Amniotic epithelial cell (primary cell): ENCODE measurements around the gene ZNF764.
A peak's percentile ranks its signal among the peaks of the same experiment; 100 is the strongest.

Source experiments
- DNase-seq: peaks from one replicate; pipeline ENCODE4 v3.0.0-alpha.2; 2010; ENCODE audit warnings: low read depth

The ZNF764 gene

GRCh38 chr16:30570636-30571444 is 12.7 kb upstream of the ZNF764 start:
- peak; percentile 30 for DNase-seq

DNA sequence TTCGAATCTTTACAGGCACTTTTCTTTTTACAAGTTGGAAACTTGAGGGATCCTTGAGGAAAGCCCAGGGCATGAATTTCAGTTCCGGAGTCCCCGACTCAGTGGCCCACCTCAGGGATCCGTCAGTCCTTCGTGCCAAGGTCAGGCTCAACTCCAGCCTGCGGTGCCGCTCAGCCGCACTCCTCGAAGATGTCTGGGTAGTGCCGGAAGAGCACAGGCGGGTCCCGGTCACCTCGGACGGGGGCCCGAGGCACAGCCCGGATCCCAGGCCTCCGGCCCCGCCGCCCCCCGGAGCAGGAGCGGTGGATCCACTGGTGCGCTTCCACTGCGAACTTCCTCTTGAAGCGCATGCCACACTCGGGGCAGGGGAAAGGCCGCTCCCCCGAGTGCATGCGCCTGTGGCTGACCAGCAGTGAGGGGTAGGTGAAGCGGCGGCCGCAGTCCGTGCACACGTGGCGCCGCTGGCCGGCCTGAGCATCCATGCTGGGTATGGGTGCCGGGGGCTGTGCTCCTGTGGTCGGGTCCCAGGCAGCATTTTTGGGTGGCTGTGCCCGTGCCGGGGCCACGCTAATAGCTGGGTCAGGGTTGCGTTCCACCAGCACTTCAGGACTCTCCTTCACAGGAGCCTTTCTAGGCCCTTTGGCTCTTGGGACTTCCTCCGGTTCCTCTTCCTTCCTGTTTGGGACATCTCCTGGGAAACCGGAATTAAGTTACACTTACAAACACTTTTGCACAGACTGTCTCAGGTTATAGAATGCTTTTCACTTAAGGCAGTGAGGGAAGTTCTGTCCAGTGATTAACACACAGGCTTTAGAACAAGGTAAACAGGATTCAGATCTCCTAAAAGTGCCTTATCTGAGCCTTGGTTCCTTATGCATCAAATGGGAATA is 11.8 kb upstream of the ZNF764 start:
- DNase-seq = no peak

DNA sequence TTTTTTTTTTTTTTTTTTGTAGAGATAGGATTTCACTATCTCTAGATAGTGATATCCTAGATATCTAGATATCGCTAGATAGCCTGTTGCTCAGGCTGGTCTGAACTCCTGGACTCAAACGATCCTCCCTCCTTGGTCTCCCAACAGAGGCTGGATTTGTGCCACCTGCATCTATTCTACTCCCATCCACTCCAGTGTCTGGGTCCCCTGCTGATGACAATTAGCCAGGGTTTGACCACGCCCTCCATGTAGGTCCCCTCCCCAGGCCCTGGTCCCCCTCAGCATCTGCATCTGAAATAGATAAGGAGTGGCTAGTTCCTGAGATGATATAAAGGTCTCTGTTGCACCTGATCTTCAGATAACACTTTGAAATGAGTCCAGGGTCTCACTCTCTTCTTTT is 11.1 kb upstream of the ZNF764 start:
- no peak for DNase-seq

- DNase-seq = peak; percentile 98
These were observed 9.9 kb upstream of the ZNF764 start for GRCh38 chr16:30567991-30568638.

DNA sequence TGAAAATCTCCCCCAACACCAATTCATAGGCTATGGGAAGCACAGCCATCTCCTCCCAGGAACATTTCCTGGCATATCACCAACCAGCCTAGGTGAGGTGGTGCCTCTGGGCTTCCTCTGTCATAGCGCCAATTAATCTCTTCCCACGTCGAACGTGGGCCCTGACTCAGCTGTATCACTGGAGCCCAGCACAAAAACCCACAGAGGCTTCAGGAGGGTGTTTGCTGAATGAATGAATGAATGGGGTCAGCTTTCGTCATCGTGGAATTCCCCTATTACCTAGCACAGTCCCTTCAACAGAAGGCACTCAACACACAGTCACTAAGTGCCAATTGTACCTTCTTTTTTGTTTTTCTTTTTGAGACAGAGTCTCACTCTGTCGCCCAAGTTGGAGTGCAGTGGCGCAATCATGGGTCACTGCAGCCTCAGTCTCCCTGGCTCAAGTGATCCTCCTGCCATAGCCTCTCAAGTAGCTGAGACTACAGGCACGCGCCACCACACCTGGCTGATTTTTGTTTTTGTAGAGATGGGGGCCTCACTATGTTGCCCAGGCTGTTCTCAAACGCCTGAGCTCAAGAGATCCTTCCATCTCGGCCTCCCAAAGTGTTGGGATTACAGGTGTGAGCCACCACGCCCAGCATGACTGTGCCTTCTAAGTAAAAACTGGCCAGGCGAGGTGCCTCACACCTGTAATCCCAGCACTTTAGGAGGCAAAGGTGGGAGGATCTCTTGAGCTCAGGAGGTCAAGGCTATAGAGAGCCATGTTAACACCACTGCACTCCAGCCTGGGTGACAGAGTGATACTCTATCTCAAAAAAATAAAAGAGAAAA is 9.2 kb upstream of the ZNF764 start:
- DNase-seq = peak; percentile 34

DNA sequence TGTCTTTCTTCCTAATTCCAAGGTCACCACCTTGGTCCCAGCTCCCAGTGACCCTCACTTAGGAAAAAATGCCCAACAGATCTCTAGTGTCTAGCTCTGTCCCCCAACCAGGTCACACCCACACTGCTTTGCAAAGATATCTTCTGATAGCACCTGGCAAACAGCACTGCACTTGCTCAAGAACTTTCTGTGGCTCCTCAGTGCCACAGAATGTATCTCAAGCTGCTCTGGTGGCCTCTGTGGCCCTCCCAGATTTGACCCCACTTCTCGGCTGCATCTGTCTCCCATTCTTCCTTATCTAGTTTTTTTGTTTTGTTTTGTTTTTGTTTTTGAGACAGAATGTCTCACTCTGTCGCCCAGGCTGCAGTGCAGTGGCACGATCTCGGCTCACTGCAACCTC is 8.4 kb upstream of the ZNF764 start:
- no peak for DNase-seq

GRCh38 chr16:30565984-30566383 is 7.8 kb upstream of the ZNF764 start:
- no peak for DNase-seq

DNA sequence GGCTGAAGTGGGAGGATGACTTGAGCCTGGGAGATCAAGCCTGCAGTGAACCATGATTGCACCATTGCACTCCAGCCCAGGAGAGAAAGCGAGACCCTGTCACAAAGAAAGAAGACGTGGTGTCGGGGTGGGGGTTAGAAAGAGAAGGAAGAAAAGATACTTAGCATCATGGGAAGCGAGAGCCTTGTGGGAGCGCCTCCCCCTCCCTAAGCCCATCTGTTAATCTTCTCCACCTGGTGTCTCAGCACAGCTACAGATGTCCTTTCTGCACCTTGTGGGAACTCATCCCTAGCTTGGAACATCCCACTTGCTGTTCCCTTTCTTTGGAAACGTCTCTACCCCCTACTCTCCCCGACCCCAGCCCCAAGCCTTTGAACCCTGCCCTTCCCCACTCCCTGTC is 7.4 kb upstream of the ZNF764 start:
- no peak for DNase-seq

DNA sequence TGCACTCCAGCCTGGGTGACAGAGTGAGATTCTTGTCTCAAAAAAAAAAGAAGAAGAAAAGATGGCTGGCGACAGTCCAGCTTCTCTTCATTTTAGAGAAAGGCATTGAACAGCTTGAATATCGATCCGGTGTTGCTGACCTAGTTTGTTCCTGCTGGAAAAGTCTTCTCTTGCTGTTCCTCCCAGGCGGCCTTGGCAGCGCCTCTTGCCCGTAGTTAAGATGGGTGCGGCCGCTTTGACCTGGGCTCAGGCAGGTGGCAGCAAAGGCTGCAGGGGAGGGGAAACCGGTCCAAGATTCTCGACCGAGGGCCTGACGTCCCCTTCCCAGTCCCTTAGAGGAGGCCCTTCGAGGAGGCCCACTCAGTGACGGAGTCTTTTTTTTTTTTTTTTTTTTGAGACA is 3.8 kb upstream of the ZNF764 start:
- DNase-seq = no peak

DNA sequence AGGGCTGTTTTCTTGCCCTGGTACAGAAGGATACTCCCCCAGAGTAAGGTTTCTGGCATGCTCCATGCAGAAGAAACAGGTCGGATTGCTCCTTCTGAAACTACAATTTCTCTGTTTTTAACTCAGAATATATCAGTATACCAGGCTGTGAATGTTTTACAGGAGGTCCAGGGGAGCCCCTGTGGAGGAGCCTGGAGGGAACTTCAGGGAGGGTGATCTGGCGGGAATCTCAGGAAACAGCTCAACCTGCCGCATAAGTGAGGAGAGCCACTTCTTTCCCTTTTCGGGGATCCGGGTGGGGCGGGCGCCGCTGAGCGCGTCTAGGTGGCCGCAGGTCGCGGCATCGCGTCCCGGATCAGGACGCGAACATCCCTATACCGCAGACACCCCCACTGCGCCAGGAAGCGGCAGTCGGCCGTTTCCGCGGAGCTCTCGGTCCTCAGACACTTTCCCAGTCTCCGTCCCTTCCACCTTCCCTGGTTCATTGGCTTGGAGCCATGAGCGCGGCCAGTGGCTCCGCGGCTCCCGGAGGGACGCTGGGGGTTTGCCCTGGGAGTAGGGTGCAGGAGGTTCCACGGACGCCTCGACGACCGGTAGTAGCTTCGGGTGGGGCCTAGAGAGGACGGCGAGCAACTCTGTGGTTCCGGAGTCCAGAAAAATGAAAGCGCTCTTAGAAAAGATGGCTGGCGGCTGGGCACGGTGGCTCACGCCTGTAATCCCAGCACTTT is 3.1 kb upstream of the ZNF764 start:
- no peak for DNase-seq

- DNase-seq = no peak
These were observed 1.5 kb upstream of the ZNF764 start for GRCh38 chr16:30559690-30560089.

GRCh38 chr16:30558789-30559377 is 709 bp upstream of the ZNF764 start:
- no peak for DNase-seq

- DNase-seq = no peak
These were observed 542 bp downstream of the ZNF764 start for GRCh38 chr16:30557707-30557956.

GRCh38 chr16:30556125-30556473 is 2.1 kb downstream of the ZNF764 start:
- DNase-seq = no peak

GRCh38 chr16:30555315-30556124 is 2.7 kb downstream of the ZNF764 start:
- DNase-seq = no peak

DNA sequence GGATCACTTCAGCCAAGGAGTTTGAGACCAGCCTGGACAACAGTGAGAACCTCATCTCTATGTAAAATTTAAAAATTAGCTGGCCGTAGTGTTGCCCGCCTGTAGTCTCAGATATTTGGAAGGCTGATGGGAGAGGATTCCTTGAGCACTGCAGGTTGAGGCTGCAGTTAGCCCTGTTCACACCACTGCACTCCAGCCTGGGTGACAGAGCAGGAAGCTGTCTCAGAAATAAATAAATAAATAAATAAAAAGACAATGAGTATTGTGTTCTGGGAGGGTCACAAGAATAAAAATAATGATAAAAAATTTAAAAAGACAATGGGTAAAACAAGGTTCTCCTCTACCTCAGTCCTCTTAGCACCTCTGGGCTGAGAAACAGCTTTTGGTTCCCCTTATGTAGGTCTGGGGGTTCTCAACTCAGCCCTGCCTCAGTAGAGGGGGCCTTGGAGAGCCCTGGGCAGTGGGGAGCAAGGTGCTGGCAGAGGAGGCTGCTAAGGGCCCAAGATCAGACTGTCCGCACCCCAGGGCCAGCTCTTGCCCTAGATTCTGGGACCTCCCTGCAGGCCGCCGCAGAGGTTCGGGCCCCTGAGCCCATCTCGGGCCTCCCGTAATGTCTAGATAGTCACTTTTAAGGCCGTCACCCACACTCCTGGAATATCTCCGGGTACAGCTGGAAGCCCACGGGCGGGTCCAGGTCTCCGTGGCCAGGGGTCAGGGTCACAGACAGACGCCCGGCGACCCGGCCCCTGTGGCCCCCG is 3.4 kb downstream of the ZNF764 start:
- no peak for DNase-seq

DNA sequence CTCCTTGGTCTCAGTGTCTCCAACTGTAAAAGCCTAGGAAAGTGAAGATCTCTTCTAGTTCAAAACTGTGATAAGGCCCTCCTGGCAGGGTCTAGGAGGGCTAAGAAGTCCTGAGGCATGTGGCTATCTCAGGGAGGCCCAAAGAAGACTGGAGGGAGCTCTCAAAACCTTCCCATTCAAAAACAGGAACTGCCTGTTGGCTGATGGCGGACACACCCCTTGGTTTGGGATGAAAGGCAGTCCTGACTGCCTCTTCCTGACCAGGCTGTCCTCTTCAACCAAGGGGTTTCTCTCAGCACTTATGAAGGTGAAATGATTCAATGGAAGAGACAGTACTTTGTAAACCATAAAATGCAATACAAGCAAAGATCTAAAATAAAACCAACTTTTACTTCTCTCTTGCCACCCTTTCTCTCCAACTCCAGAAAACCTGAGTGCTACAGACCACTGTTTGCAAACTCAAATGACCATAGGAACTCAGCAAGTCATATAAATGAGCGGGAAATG is 4.7 kb downstream of the ZNF764 start:
- no peak for DNase-seq

DNA sequence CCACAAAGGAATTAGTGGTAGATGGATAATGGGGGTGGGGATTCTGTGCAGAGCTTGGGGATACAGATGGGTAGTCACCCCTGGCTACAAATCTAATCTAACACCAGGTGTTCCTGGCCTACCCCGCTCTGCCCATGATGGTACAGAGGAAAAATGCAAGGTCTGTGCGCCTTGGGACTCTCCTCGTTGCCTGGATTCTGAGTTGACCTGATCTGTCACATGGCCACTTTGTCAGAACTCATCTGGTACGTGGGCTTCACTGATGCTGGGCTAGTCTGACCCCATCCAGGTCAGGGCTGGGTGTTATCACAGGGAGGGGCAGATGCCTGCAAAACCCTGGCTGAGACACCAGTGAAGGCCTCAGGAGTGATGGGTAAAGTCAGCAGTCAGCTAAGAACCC is 5.2 kb downstream of the ZNF764 start:
- no peak for DNase-seq

DNA sequence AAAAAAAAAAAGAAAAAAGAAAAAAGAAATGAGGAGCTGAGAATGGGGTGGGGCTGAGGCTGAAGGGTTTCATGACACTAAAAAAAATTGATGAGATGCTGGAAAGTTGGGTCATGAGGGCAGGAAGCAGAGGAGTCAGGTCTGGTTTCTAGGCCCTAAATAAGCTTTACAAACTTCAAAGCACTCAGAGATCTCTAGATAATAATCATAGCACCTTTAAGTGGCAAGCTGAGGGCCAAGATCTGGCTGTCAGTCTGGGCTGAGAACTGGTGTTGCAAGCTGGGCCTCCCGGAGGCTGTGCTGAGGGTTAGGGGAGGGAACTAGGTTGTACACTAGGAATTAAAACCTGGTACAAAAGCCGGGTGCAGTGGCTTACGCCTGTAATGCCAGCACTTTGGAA is 6.4 kb downstream of the ZNF764 start:
- DNase-seq = peak; percentile 43
